ENCODE measurements around the gene RXRB. TPM values are rescaled to one million over a fixed set of nuclear protein-coding genes. Genes with fewer than 3 reads are reported as not detected.

RXRB gene
- total RNA-seq, 1 donor = 19.2 TPM

- no peaks in the 10 kb centered on the region for H3K79me2 ChIP-seq (ENCODE audit: insufficient read depth, low read length)
- H3K9me3 ChIP-seq (ENCODE audit: low read depth, low read length) = no peaks in the 10 kb centered on the region
- H3K27ac ChIP-seq (ENCODE audit: low read depth, low read length) = no peak overlapping the region
- H3K4me1 ChIP-seq (ENCODE audit: insufficient read depth, low read length) = peaks cover 20% of the 10 kb centered on the region
- no peak overlapping the region for H3K4me2 ChIP-seq (ENCODE audit: insufficient read depth, low read length)
- H4K20me1 ChIP-seq (ENCODE audit: insufficient read depth, low read length) = no peaks in the 10 kb centered on the region
- no peak overlapping the region for H2AFZ ChIP-seq (ENCODE audit: low read length)
- H3K4me3 ChIP-seq (ENCODE audit: insufficient read depth, low read length) = no peak overlapping the region
- no peak for DNase-seq (ENCODE audit: insufficient read length, low spot score, missing footprints)
- no peak for TF ChIP-seq CTCF (IDR thresholded peaks at IDR 0.05; ENCODE audit: extremely low read depth, low read depth, low read length)
- no peaks in the 10 kb centered on the region for H3K27me3 ChIP-seq (ENCODE audit: insufficient read depth, low read length)
- no peaks in the 10 kb centered on the region for H3K36me3 ChIP-seq (ENCODE audit: insufficient read depth, low read length)
Measured at GRCh38 chr6:33160096-33160495, 40.4 kb downstream of the RXRB start.

GRCh38 chr6:33156964-33157363 lies 43.5 kb downstream of the RXRB start:
- no peaks in the 10 kb centered on the region for H3K79me2 ChIP-seq (ENCODE audit: insufficient read depth, low read length)
- H3K36me3 ChIP-seq (ENCODE audit: insufficient read depth, low read length) = no peaks in the 10 kb centered on the region
- no peak overlapping the region for H3K27ac ChIP-seq (ENCODE audit: low read depth, low read length)
- H3K4me1 ChIP-seq (ENCODE audit: insufficient read depth, low read length) = peaks cover 16% of the 10 kb centered on the region
- H2AFZ ChIP-seq (ENCODE audit: low read length) = no peak overlapping the region
- DNase-seq (ENCODE audit: insufficient read length, low spot score, missing footprints) = no peak
- H3K4me3 ChIP-seq (ENCODE audit: insufficient read depth, low read length) = no peak overlapping the region
- no peak for TF ChIP-seq CTCF (IDR thresholded peaks at IDR 0.05; ENCODE audit: extremely low read depth, low read depth, low read length)
- H3K9me3 ChIP-seq (ENCODE audit: low read depth, low read length) = no peaks in the 10 kb centered on the region
- no peaks in the 10 kb centered on the region for H3K27me3 ChIP-seq (ENCODE audit: insufficient read depth, low read length)
- H3K4me2 ChIP-seq (ENCODE audit: insufficient read depth, low read length) = no peak overlapping the region
- H4K20me1 ChIP-seq (ENCODE audit: insufficient read depth, low read length) = no peaks in the 10 kb centered on the region

- H3K9me3 ChIP-seq (ENCODE audit: low read depth, low read length) = no peaks in the 10 kb centered on the region
- peaks cover 12% of the 10 kb centered on the region for H3K4me1 ChIP-seq (ENCODE audit: insufficient read depth, low read length)
- no peaks in the 10 kb centered on the region for H3K79me2 ChIP-seq (ENCODE audit: insufficient read depth, low read length)
- H3K27me3 ChIP-seq (ENCODE audit: insufficient read depth, low read length) = no peaks in the 10 kb centered on the region
- no peak overlapping the region for H2AFZ ChIP-seq (ENCODE audit: low read length)
- H3K36me3 ChIP-seq (ENCODE audit: insufficient read depth, low read length) = no peaks in the 10 kb centered on the region
- no peaks in the 10 kb centered on the region for H4K20me1 ChIP-seq (ENCODE audit: insufficient read depth, low read length)
- H3K4me2 ChIP-seq (ENCODE audit: insufficient read depth, low read length) = no peak overlapping the region
- H3K4me3 ChIP-seq (ENCODE audit: insufficient read depth, low read length) = no peak overlapping the region
- no peak overlapping the region for H3K27ac ChIP-seq (ENCODE audit: low read depth, low read length)
- peak; percentile 57 for DNase-seq (ENCODE audit: insufficient read length, low spot score, missing footprints)
- TF ChIP-seq CTCF (IDR thresholded peaks at IDR 0.05; ENCODE audit: extremely low read depth, low read depth, low read length) = no peak
Measured at GRCh38 chr6:33156561-33156960, 43.9 kb downstream of the RXRB start.

GRCh38 chr6:33154349-33154748 lies 46.1 kb downstream of the RXRB start:
- Histone ChIP-seq H3K9me3 (ENCODE audit: low read depth, low read length) (peaks cover 3% of the 10 kb centered on the region), H3K4me1 (ENCODE audit: insufficient read depth, low read length) (no peaks in the 10 kb centered on the region), H3K27me3 (ENCODE audit: insufficient read depth, low read length) (peaks cover 11% of the 10 kb centered on the region), H3K79me2 (ENCODE audit: insufficient read depth, low read length) (no peaks in the 10 kb centered on the region), H3K4me2 (ENCODE audit: insufficient read depth, low read length) (no peak overlapping the region), H3K4me3 (ENCODE audit: insufficient read depth, low read length) (no peak overlapping the region), H3K36me3 (ENCODE audit: insufficient read depth, low read length) (no peaks in the 10 kb centered on the region), H2AFZ (ENCODE audit: low read length) (no peak overlapping the region), H3K27ac (ENCODE audit: low read depth, low read length) (no peak overlapping the region), H4K20me1 (ENCODE audit: insufficient read depth, low read length) (no peaks in the 10 kb centered on the region)
- DNase-seq (ENCODE audit: insufficient read length, low spot score, missing footprints) = no peak
- no peak for TF ChIP-seq CTCF (IDR thresholded peaks at IDR 0.05; ENCODE audit: extremely low read depth, low read depth, low read length)

Measured in osteoblast (primary cell).